ENCODE measurements around the gene CCPG1. TPM values are rescaled to one million over a fixed set of nuclear protein-coding genes. Genes with fewer than 3 reads are reported as not detected.

The CCPG1 gene
- polyA plus RNA-seq, 3 donors = 16.5 to 39.7 (median 32.9) TPM

GRCh38 chr15:55394694-55395093, 13.5 kb downstream of the CCPG1 start:
- no peak overlapping the region for H3K27ac ChIP-seq (ENCODE audit: low read depth, low read length)
- WGBS, 3 donors = 79 to 95% (median 95%) methylated on average over 1 of the region's 1 CpG

GRCh38 chr15:55389264-55389607, 18.9 kb downstream of the CCPG1 start:
- no peak overlapping the region for H3K27ac ChIP-seq (ENCODE audit: low read depth, low read length)

- H3K27ac ChIP-seq (ENCODE audit: low read depth, low read length) = no peak overlapping the region
These were observed 21.1 kb downstream of the CCPG1 start for GRCh38 chr15:55387027-55387426.

- 96 to 100% (median 98%) methylated on average over 2 of the region's 2 CpGs for WGBS, 3 donors
- H3K27ac ChIP-seq (ENCODE audit: low read depth, low read length) = no peak overlapping the region
These were observed 24.5 kb downstream of the CCPG1 start for GRCh38 chr15:55383687-55384086.

- H3K27ac ChIP-seq (ENCODE audit: low read depth, low read length) = no peak overlapping the region
These were observed 26.6 kb downstream of the CCPG1 start for GRCh38 chr15:55381595-55381994.

- no peak overlapping the region for H3K27ac ChIP-seq (ENCODE audit: low read depth, low read length)
- WGBS, 3 donors = 89 to 94% (median 90%) methylated on average over 5 of the region's 5 CpGs
These were observed 29.1 kb downstream of the CCPG1 start for GRCh38 chr15:55379095-55379494.

- 32 to 53% (median 39%) methylated on average over 3 of the region's 3 CpGs for WGBS, 3 donors
- H3K27ac ChIP-seq (ENCODE audit: low read depth, low read length) = no peak overlapping the region
These were observed 35.3 kb downstream of the CCPG1 start for GRCh38 chr15:55372701-55373440.

GRCh38 chr15:55366981-55367380, 41.2 kb downstream of the CCPG1 start:
- 58 to 91% (median 67%) methylated on average over 1 of the region's 1 CpG for WGBS, 3 donors
- no peak overlapping the region for H3K27ac ChIP-seq (ENCODE audit: low read depth, low read length)

- H3K27ac ChIP-seq (ENCODE audit: low read depth, low read length) = no peak overlapping the region
- WGBS, 3 donors = 96 to 98% (median 98%) methylated on average over 2 of the region's 2 CpGs
These were observed 45.5 kb downstream of the CCPG1 start for GRCh38 chr15:55362641-55363040.

GRCh38 chr15:55361048-55361447, 47.1 kb downstream of the CCPG1 start:
- H3K27ac ChIP-seq (ENCODE audit: low read depth, low read length) = no peak overlapping the region
- 85 to 93% (median 86%) methylated on average over 10 of the region's 10 CpGs for WGBS, 3 donors

GRCh38 chr15:55360256-55360655, 47.9 kb downstream of the CCPG1 start:
- no peak overlapping the region for H3K27ac ChIP-seq (ENCODE audit: low read depth, low read length)
- WGBS, 3 donors = 48 to 83% (median 58%) methylated on average over 6 of the region's 6 CpGs

- H3K27ac ChIP-seq (ENCODE audit: low read depth, low read length) = no peak overlapping the region
These were observed 49.7 kb downstream of the CCPG1 start for GRCh38 chr15:55358471-55358870.

- WGBS, 3 donors = 92 to 98% (median 95%) methylated on average over 2 of the region's 2 CpGs
- H3K27ac ChIP-seq (ENCODE audit: low read depth, low read length) = no peak overlapping the region
These were observed 50.4 kb downstream of the CCPG1 start for GRCh38 chr15:55357774-55358173.

GRCh38 chr15:55356985-55357585, 51.1 kb downstream of the CCPG1 start:
- 96 to 100% (median 97%) methylated on average over 5 of the region's 5 CpGs for WGBS, 3 donors
- no peak overlapping the region for H3K27ac ChIP-seq (ENCODE audit: low read depth, low read length)

- no peak overlapping the region for H3K27ac ChIP-seq (ENCODE audit: low read depth, low read length)
- 84 to 93% (median 90%) methylated on average over 2 of the region's 2 CpGs for WGBS, 3 donors
These were observed 55.1 kb downstream of the CCPG1 start for GRCh38 chr15:55353025-55353424.

GRCh38 chr15:55349282-55349681, 58.9 kb downstream of the CCPG1 start:
- WGBS, 3 donors = 98 to 100% (median 100%) methylated on average over 2 of the region's 2 CpGs
- no peak overlapping the region for H3K27ac ChIP-seq (ENCODE audit: low read depth, low read length)

GRCh38 chr15:55348281-55348778, 59.8 kb downstream of the CCPG1 start:
- 64 to 82% (median 77%) methylated on average over 4 of the region's 4 CpGs for WGBS, 3 donors
- H3K27ac ChIP-seq (ENCODE audit: low read depth, low read length) = no peak overlapping the region

- WGBS, 3 donors = 75 to 91% (median 85%) methylated on average over 2 of the region's 2 CpGs
- H3K27ac ChIP-seq (ENCODE audit: low read depth, low read length) = no peak overlapping the region
These were observed 64.0 kb downstream of the CCPG1 start for GRCh38 chr15:55344206-55344605.

- WGBS, 3 donors = 52 to 68% (median 58%) methylated on average over 2 of the region's 2 CpGs
- H3K27ac ChIP-seq (ENCODE audit: low read depth, low read length) = no peak overlapping the region
These were observed 65.0 kb downstream of the CCPG1 start for GRCh38 chr15:55343168-55343567.

- no peak overlapping the region for H3K27ac ChIP-seq (ENCODE audit: low read depth, low read length)
- WGBS, 3 donors = 83 to 96% (median 92%) methylated on average over 1 of the region's 1 CpG
These were observed 71.0 kb downstream of the CCPG1 start for GRCh38 chr15:55337160-55337559.
